SW 1271 (cell line): ENCODE measurements around the gene GOLGA3.
"Not testable (repeated sequence)": the region's sequence is repeated elsewhere in the genome, so short reads cannot be mapped to it uniquely, and the experiment has no call there.

Experiments used
- DNase-seq, 2 experiments: peaks; one replicate each; lab custom pipeline; 2025; lab: John Stamatoyannopoulos, UW

GOLGA3 gene

GRCh38 chr12:132779781-132780353, 48.8 kb downstream of the GOLGA3 start:
- no peak for DNase-seq

GRCh38 chr12:132777614-132778013, 51.1 kb downstream of the GOLGA3 start:
- no peak for DNase-seq

GRCh38 chr12:132776816-132777568, 51.7 kb downstream of the GOLGA3 start:
- no peak for DNase-seq

GRCh38 chr12:132776230-132776625, 52.4 kb downstream of the GOLGA3 start:
- not testable (repeated sequence) for DNase-seq

GRCh38 chr12:132775502-132776229, 53.0 kb downstream of the GOLGA3 start:
- DNase-seq: no peak

GRCh38 chr12:132774646-132775275, 53.9 kb downstream of the GOLGA3 start:
- no peak for DNase-seq

- DNase-seq: no peak
These were observed 54.5 kb downstream of the GOLGA3 start for GRCh38 chr12:132774159-132774558.

- no peak for DNase-seq
These were observed 55.4 kb downstream of the GOLGA3 start for GRCh38 chr12:132773077-132773955.

- no peak for DNase-seq
These were observed 56.1 kb downstream of the GOLGA3 start for GRCh38 chr12:132772606-132773005.

GRCh38 chr12:132771126-132771838, 57.4 kb downstream of the GOLGA3 start:
- DNase-seq: no peak

GRCh38 chr12:132766380-132767085, 62.1 kb downstream of the GOLGA3 start:
- DNase-seq: no peak

- DNase-seq: no peak
These were observed 63.3 kb downstream of the GOLGA3 start for GRCh38 chr12:132765361-132765760.

GRCh38 chr12:132764231-132764630, 64.4 kb downstream of the GOLGA3 start:
- no peak for DNase-seq

- peak; percentile 63 to 71 for DNase-seq
These were observed 66.6 kb downstream of the GOLGA3 start for GRCh38 chr12:132761921-132762583.

GRCh38 chr12:132761032-132761920, 67.4 kb downstream of the GOLGA3 start, which contains the start of gene ANKLE2:
TSS of gene ANKLE2 (minus strand) at chr12:132761832. CDS start at chr12:132761798, 34 bp downstream.
- peak in 1 of 2 experiments; percentile 50 for DNase-seq

- no peak for DNase-seq
These were observed 69.3 kb downstream of the GOLGA3 start for GRCh38 chr12:132759359-132759758.

- not testable (repeated sequence) for DNase-seq
These were observed 69.8 kb downstream of the GOLGA3 start for GRCh38 chr12:132758825-132759224.

- peak in 1 of 2 experiments; percentile 22 for DNase-seq
These were observed 74.3 kb downstream of the GOLGA3 start for GRCh38 chr12:132754160-132754932.
